ENCODE measurements around the gene BRCA1. TPM values are rescaled to one million over a fixed set of nuclear protein-coding genes. Genes with fewer than 3 reads are reported as not detected.
"Not testable (repeated sequence)": the region's sequence is repeated elsewhere in the genome, so short reads cannot be mapped to it uniquely, and the experiment has no call there.

BRCA1 gene
- total RNA-seq, 1 donor from 2014 or later: 38.9 TPM

DNA sequence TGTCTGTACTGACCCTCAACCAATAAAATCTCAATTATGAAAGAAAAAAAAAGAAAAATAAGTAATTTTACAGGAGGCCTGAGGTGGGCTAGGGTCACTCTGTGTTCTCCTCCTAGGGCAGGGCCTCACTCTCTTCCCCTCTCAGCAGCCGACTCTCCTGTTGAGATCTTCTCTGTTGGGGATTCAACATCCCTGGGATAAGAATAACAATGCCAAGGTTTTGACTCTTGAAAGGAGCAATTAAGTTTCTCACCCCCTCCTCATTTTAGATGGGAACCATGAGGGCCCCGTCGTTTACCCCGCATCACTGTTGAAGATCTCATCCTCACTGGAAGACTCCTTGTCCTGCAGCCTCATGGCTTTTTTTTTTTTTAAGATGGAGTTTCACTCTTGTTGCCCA is 21.5 kb upstream of the BRCA1 start:
- Mint-ChIP-seq H3K9me3 (no peaks in the 10 kb centered on the region), H3K4me1 (ENCODE audit: unreplicated experiment) (no peaks in the 10 kb centered on the region), H3K27ac (no peak overlapping the region), H3K27me3 (no peaks in the 10 kb centered on the region), H3K4me3 (no peak overlapping the region), H3K36me3 (peaks cover 4% of the 10 kb centered on the region)
- TF ChIP-seq, protein P1, sequence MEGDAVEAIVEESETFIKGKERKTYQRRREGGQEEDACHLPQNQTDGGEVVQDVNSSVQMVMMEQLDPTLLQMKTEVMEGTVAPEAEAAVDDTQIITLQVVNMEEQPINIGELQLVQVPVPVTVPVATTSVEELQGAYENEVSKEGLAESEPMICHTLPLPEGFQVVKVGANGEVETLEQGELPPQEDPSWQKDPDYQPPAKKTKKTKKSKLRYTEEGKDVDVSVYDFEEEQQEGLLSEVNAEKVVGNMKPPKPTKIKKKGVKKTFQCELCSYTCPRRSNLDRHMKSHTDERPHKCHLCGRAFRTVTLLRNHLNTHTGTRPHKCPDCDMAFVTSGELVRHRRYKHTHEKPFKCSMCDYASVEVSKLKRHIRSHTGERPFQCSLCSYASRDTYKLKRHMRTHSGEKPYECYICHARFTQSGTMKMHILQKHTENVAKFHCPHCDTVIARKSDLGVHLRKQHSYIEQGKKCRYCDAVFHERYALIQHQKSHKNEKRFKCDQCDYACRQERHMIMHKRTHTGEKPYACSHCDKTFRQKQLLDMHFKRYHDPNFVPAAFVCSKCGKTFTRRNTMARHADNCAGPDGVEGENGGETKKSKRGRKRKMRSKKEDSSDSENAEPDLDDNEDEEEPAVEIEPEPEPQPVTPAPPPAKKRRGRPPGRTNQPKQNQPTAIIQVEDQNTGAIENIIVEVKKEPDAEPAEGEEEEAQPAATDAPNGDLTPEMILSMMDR (conservative IDR thresholded peaks at IDR 0.05): no peak
- peak; percentile 24 for DNase-seq (ENCODE audit: extremely low spot score, unreplicated experiment)

DNA sequence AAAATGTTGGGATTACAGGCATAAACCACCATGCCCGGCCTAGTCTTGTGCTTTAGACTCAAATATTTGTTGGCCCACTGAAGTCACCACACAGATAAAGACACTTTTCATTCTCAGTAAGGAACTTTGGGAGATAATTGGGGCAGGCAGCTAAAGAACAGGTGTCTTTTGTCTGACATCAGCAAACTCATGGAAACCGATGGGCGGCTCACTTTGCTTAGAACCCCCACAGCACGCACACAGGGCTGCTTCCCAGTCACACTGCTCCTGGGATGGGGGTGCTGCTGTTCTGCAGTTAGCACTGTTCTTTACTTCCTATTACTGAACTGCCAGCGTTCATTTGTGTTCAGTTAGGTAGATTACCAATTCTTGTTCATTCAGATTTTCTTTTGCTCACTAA is 18.0 kb upstream of the BRCA1 start:
- H3K9me3 Mint-ChIP-seq: no peaks in the 10 kb centered on the region
- peak; percentile 32 for DNase-seq (ENCODE audit: extremely low spot score, unreplicated experiment)
- H3K4me3 Mint-ChIP-seq: no peak overlapping the region
- no peaks in the 10 kb centered on the region for H3K4me1 Mint-ChIP-seq (ENCODE audit: unreplicated experiment)
- H3K36me3 Mint-ChIP-seq: peaks cover under 1% of the 10 kb centered on the region
- TF ChIP-seq, protein P1 (conservative IDR thresholded peaks at IDR 0.05): no peak
- no peak overlapping the region for H3K27ac Mint-ChIP-seq
- H3K27me3 Mint-ChIP-seq: no peaks in the 10 kb centered on the region

DNA sequence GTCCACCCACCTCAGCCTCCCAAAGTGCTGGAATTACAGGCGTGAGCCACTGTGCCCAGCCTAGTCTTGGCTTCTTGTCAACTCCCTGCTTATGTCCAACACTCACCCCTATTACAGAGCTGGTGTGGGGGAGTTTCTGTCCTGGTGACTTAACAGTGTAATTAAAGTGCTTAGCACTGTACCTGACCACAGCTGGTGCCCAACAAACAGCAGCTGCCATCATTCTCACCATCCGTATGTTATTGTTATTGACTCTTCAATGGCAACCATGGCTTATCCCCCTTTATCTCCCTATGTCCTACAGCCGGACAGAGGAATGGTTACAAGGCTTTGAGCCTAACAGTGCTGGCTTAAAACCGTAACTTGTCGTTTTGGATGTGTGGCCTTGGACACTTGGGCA is 17.0 kb upstream of the BRCA1 start:
- H3K4me3 Mint-ChIP-seq: no peak overlapping the region
- TF ChIP-seq, protein P1 (conservative IDR thresholded peaks at IDR 0.05): no peak
- H3K36me3 Mint-ChIP-seq: no peaks in the 10 kb centered on the region
- DNase-seq (ENCODE audit: extremely low spot score, unreplicated experiment): peak; percentile 6
- H3K27ac Mint-ChIP-seq: no peak overlapping the region
- H3K9me3 Mint-ChIP-seq: no peaks in the 10 kb centered on the region
- H3K4me1 Mint-ChIP-seq (ENCODE audit: unreplicated experiment): no peaks in the 10 kb centered on the region
- no peaks in the 10 kb centered on the region for H3K27me3 Mint-ChIP-seq

DNA sequence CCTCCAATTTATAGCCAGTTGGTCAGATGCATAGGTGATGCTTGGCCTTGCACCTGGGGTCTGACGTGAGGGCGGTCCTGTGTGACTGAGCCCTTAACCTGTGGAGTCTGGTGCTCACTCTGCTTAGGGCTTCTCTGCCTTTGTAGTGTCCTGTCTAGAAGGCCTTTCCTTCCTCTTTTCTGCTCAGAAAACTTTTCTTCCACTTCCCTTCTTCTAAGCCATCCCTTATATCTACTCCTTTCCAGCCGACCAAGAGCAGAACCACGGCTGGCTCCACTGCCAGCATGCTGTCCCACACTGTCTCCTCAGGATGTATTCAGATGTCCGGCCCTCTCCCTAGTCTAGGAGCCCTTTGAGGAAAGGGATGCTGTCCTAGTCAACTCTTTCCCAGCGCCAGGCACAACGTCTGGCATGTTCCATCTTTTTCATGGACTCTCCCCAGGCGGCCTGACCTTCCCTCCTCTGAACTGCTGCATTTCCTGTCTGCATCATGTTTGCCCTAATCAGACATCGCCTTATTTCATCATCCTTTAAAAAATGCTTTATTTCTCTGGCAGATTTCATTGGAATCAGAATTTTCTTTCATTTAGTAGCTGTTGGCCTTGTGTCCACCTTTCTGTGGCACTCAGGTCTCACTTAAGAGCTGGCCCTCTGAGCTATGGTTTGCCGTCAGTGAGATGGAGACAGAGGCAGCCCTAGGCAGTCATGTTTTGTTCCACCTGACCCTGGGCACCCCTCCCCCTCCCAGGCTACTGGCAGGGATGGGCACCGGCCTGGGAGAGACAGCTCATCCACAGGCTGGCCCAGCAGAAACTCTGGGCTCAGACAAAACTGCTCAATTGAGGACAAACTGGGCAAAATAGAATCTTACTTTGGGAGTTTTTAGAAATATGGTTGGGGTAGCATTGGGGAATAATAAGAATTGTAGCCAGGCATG is 15.5 kb upstream of the BRCA1 start:
- H3K36me3 Mint-ChIP-seq: no peaks in the 10 kb centered on the region
- no peaks in the 10 kb centered on the region for H3K4me1 Mint-ChIP-seq (ENCODE audit: unreplicated experiment)
- H3K4me3 Mint-ChIP-seq: no peak overlapping the region
- no peak overlapping the region for H3K27ac Mint-ChIP-seq
- TF ChIP-seq, protein P1 (conservative IDR thresholded peaks at IDR 0.05): no peak
- no peaks in the 10 kb centered on the region for H3K9me3 Mint-ChIP-seq
- H3K27me3 Mint-ChIP-seq: no peaks in the 10 kb centered on the region
- DNase-seq (ENCODE audit: extremely low spot score, unreplicated experiment): peak; percentile 67

DNA sequence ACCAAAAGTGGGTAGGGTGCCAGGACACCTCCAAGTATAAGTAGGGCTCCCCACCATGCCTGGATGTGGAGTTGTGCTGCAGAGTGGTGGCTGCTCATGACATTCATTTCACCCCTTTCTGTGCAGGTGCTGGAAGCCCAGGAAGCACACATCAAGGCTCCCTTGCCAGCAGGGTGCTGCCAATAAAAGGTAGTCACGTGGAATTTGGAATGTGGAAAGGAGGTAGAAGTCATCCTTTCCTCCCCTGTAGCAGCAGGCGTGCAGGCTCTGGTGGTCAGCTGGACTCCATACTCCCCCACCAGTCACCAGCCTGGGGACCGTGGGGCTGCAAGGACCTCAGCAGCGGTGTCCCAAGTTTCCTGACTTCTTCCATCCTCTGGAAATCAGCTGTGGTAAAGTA is 13.4 kb upstream of the BRCA1 start:
- H3K27ac Mint-ChIP-seq; H3K4me3 Mint-ChIP-seq; H3K9me3 Mint-ChIP-seq; H3K36me3 Mint-ChIP-seq; H3K27me3 Mint-ChIP-seq; H3K4me1 Mint-ChIP-seq (ENCODE audit: unreplicated experiment): not testable (repeated sequence)
- DNase-seq (ENCODE audit: extremely low spot score, unreplicated experiment): peak; percentile 31

DNA sequence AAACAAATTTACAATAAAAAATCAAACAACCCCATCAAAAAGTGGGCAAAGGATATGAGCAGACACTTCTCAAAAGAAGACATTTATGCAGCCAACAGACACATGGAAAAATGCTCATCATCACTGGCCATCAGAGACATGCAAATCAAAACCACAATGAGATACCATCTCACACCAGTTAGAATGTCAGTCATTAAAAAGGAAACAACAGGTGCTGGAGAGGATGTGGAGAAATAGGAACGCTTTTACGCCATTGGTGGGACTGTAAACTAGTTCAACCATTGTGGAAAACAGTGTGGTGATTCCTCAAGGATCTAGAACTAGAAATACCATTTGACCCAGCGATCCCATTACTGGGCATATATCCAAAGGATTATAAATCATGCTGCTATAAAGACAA is 11.4 kb upstream of the BRCA1 start:
- H3K27ac Mint-ChIP-seq, H3K27me3 Mint-ChIP-seq: not testable (repeated sequence)

More for the DNA sequence above, 11.4 kb upstream of the BRCA1 start:
- not testable (repeated sequence) for DNase-seq (ENCODE audit: extremely low spot score, unreplicated experiment); H3K4me3 Mint-ChIP-seq; H3K9me3 Mint-ChIP-seq; H3K4me1 Mint-ChIP-seq (ENCODE audit: unreplicated experiment); H3K36me3 Mint-ChIP-seq

Data from type B pancreatic cell (in vitro differentiated cells).